LNCaP clone FGC (cell line): Measurements from ENCODE around the gene HES7.
A peak's percentile ranks its signal among the peaks of the same experiment; 100 is the strongest.

Source experiments
- DNase-seq: peaks from one replicate; pipeline ENCODE4 v3.0.0-alpha.2; 2011; ENCODE audit warnings: low read depth
- H3K4me3 ChIP-seq: 2 replicates; pipeline ENCODE4 v1.5.1; 2011; ENCODE audit warnings: mild to moderate bottlenecking, low read depth, low read length, control low read depth
- TF ChIP-seq, protein P1 (sequence below): IDR thresholded peaks from 2 replicates; pipeline ENCODE4 v1.5.1; 2012; ENCODE audit warnings: mild to moderate bottlenecking; ENCODE audit not compliant: control insufficient read depth, insufficient read depth; ENCODE audit errors: extremely low read depth

Gene HES7

GRCh38 chr17:8120520-8121406, 3.1 kb downstream of the HES7 start:
- TF ChIP-seq, protein P1, sequence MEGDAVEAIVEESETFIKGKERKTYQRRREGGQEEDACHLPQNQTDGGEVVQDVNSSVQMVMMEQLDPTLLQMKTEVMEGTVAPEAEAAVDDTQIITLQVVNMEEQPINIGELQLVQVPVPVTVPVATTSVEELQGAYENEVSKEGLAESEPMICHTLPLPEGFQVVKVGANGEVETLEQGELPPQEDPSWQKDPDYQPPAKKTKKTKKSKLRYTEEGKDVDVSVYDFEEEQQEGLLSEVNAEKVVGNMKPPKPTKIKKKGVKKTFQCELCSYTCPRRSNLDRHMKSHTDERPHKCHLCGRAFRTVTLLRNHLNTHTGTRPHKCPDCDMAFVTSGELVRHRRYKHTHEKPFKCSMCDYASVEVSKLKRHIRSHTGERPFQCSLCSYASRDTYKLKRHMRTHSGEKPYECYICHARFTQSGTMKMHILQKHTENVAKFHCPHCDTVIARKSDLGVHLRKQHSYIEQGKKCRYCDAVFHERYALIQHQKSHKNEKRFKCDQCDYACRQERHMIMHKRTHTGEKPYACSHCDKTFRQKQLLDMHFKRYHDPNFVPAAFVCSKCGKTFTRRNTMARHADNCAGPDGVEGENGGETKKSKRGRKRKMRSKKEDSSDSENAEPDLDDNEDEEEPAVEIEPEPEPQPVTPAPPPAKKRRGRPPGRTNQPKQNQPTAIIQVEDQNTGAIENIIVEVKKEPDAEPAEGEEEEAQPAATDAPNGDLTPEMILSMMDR, result peak; percentile 17; the same call in 1 of the 2 replicates
- peak overlapping the region; percentile 58 for H3K4me3 ChIP-seq
- peak; percentile 87 for DNase-seq

DNA sequence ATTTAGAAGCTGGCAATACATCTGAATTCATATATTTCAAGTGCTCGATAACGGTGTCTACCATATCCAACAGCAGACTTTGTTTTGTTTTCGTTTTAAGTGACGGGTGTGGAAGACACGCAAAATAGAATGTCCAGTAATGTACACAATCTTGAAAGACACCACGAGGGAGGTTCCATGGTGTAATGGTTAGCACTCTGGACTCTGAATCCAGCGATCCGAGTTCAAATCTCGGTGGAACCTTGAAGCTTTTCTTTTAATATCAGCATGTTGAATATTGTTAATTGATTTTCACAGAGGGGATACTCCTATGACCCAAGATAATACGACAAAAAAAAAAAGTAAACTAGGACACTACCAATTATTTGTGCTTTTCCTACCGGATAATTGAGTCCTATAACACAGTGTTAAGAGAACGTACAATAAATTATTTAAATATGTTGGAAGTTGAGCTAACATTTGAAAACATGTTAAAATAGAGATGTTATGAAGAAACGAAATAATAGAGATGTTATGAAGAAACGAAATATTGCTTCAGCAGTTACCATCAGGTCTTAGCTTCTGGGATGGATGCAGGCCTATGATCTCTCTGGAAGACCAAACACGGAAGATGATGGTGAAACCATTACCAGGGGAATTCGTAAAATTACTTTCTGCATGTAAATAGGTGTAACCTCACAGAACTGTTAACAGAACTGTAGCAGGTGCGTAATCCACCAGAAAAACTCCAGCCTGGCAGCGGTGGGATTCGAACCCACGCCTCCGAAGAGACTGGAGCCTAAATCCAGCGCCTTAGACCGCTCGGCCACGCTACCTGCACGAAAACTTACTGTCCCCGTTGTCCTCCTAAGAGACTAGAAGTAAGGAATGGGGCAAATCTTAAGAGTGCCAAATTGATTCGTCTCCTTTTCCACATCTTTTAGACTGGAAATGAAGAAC, 4.1 kb downstream of the HES7 start:
- H3K4me3 ChIP-seq, result peak overlapping the region; percentile 58
- peak; percentile 88 for DNase-seq
- TF ChIP-seq, protein P1, result no peak

DNA sequence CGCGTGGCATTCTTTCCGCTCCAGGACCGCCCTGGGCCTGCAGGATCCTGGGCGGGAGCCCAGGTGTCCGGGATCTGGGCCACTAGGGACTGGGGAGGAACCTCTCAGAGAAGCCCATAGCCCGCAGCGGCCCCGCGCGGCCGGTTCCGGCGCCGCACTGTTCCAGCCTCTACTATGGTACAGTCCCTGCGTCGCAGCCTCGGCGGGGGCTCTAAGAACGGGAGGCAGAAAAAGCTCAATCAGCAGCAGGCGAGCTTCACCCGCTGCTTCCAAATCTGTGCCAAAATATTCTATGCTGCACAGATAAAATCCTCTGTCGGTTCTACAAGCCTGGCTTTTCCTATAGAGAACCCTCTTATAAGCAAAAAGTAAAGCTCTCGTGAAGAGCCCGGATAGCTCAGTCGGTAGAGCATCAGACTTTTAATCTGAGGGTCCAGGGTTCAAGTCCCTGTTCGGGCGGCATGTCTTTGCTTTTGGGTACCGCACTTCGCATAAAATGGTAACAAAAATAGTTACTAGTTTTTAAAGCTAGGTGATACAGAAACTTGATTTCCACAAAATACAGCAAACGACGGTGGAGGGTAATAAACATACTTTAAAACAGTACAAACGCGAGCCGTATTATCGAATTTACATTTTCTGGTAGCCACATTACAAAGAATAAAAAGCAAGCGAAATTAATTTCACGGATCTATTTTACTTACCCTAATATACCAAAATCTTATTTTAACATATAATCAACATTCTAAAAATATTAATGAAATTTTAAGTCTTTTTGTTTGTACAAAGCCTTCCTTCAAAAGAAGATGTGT, 4.9 kb downstream of the HES7 start:
- peak; percentile 71 for DNase-seq
- H3K4me3 ChIP-seq, result peak overlapping the region; percentile 55
- TF ChIP-seq, protein P1, result peak; percentile 72

DNA sequence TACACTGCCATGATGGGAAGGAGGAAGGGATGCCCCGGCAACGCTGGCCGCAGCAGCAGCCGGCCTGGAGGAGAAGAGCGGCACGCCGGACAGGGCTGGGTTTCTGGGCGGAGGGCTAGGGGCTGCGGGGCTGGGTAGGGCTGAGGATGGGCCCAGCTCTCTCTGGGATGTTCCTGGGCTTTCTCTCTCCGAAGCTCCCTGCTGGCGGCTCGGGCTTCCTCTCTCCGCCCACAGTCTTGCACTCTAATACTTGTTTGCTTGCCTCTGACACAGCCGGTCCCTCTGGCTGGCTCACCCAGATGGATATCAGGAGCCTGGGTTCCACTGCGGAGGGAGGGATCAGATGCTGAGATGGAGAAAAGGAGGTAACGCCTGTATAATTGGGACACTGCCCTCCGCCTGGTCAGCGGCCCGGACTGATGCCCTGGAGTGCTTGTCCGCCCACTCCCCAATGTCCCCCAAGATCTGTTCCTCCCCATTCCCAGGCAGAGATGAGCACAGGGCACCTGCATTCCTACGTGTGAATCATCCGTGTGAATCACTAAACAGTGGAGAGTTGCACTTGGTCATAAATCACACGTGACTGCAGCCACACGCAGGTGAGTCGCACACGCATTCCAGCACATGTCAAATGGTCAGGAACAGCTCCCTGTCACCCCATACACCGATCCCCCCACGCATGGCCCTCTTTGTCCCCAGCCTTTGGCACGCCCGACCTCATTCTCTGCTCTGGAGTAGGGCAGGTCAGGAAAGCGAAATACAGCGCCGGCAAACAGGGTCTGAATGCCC, 5.7 kb downstream of the HES7 start, which contains the start of gene ALOXE3:
Gene ALOXE3 (minus strand): TSS at position 535 of the 789 bp plus-strand sequence. CDS start 524 bp downstream, at position 11.
- TF ChIP-seq, protein P1, result no peak
- DNase-seq, result peak; percentile 30
- peak within 1 kb of the TSS; percentile 55 for H3K4me3 ChIP-seq

GRCh38 chr17:8117367-8117979, 6.4 kb downstream of the HES7 start:
- TF ChIP-seq, protein P1, result no peak
- DNase-seq, result no peak
- peak overlapping the region; percentile 55 for H3K4me3 ChIP-seq
